LHCN-M2 (cell line): ENCODE results near the gene CAMKMT. TPM values are rescaled to one million over a fixed set of nuclear protein-coding genes. Genes with fewer than 3 reads are reported as not detected.
A peak's percentile ranks its signal among the peaks of the same experiment; 100 is the strongest.

Experiments
- DNase-seq: peaks from one replicate; pipeline ENCODE4 v3.0.0-alpha.2; 2012; ENCODE audit warnings: low read depth
- total RNA-seq: library from RNA; depleted of rRNA; stranded (reverse); fragments of >200 nt; gene quantifications from 2 replicates; pipeline ENCODE4 v1.2.3, GENCODE V29; 2014

The CAMKMT gene
- total RNA-seq, 1 experiment from 2014 or later = 10.1 TPM

DNA sequence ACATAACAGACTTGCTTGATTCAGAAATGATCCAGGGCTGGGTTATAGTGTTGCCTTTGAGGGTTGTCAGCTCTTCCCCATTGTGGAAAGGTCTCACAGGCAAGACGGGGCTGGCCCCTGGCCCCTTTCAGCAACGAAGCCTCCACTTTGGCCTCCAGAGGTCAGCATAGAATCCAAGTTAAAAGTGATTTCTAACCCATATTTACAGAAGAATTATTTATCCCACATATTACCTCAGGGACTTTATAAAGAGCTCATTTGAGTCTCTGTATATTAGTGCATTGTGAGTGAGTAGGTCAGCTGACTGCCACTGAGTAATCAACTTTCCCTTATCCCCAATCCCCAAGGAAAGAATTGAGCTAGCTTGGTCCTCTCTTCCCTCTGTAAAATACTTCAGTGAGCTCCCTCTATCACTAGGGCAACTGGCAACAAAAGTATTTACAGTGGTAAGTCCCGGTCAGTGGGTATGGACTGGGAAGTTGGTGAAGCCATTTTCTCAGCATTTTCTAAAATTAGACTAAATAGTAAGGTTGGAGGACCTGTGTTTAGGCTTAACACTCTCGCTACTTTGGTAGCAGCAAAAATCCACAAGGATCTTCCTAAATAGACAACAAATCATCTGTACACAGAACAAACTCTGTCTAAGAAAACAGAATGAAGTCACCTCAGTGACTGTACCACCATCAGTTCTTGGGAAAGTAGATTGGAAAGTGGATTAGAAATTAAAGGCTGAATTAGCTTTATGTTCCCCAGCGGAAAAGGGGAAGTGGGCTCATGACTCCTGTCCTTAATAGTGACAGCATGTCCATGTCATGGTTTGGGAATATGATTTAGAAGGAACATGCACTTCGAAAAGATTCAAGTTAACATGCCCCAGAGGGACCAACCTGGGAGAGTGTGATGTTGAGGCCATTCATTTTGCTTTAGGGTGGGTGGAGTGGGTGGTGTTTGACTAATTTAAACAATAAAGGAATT lies 408.8 kb downstream of the CAMKMT start:
- DNase-seq = peak; percentile 5

DNA sequence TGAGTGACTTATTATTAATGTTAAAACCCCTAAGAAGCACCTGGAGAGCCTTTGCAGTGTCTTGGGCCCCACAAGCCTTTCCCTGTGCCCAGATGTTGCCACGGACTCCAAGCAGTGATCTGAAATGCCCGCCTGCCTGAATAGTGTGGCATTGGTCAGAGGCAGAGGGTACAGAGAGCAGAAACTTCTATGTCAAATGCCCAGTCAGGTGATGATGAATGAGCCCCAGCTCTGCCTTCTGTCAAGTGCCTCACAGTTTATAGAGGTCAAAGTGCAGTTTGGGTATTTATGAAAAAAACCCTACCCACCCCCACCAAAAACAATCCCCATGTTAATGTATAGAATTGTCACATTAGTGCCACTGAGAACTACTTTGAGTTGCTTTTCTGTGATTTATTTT lies 409.8 kb downstream of the CAMKMT start:
- no peak for DNase-seq

DNA sequence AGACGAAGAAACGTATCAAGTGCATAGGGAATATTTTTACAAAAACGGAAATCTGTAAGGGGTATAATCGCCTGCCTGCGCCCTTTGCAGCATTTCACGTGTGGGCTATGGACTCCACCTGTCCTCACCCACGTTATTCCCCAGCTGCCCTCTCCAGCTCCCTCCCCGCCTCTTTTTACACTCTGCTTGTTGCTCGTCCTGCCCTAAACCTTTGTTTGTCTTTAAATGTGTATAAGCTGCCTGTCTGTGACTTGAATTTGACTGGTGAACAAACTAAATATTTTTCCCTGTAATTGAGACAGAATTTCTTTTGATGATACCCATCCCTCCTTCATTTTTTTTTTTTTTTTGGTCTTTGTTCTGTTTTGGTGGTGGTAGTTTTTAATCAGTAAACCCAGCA lies 410.4 kb downstream of the CAMKMT start:
- DNase-seq = no peak

DNA sequence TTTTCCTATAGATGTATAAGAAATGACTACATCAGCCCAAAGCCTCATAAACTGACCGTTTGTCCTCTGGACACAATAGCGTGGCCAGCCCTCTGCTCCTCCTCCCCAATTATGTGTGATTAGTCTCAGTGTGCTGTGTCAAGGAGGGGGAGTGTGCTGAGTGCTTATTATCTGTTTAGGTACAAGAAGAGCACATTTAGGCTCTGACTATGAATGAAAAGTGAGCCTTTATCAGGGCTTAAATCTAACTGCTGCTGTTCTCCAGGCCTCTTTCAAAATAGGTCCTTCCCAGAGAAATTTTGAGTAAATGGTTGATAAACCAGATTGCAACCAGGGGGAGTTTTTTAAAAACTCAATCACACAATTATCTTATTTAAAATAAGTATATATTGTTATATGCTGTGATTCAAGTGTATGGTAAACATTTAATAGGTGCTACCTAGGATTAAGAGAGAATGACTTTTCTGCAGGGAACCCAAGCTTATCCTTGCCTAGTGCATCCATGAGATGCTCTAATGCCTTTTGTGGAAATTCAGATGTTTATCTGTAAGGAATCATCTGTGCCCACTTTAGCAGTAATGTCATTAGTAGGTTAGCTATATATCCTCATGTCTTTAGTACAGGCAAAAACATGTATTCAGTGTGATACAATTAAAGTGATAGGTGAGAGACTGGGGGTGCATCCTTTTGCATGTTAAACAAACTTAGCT lies 411.1 kb downstream of the CAMKMT start:
- no peak for DNase-seq

DNA sequence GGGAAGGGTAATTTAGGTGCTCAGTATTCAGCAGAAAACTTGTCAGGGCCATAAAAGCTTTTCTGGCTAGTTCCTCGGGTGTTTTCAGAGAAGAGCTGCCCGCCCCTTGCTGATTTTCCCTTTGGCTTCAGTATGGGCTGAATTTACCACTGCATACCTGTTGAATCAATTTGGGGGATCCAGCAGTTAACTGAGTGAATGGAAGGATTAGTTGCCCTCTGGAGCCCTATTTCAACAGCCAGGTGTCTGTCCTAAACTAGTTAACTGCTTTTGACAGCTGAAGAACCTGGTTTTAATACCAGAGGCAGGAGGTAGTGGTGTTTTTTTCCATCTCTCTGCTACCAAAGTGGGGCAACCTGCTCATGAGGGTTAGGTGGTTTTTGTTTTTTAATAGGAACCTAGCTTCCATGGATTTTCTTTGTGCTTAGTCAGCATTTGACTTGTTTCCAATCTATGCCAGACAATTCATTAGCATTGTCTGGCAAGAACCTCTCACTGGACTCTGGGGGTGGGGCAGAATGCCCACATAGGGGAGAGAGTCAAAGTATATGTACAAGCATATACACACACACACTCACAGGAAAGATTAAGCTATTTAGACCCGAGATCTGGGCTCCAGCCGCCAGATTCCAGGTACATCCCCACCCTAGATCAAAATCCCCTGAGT lies 413.2 kb downstream of the CAMKMT start:
- DNase-seq = no peak

DNA sequence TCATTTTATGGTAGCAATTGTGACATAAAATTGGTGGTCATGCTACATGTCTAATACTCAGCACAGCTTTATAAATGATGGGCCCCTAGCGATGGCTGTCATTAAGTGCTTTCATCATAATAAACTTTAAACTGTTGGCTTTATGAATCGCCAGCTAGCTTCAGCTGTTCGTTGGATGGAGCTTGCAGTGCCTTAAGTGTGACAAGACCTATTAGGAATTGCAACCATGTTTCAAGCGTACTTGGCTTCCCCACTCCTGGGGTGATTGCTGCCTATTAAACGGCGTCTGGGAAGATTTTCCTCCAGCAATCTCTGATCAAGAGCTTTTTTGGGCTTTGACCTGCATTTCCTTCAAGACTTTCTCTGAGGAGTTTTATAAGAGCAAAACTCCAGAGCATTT lies 415.3 kb downstream of the CAMKMT start:
- DNase-seq = peak; percentile 5

DNA sequence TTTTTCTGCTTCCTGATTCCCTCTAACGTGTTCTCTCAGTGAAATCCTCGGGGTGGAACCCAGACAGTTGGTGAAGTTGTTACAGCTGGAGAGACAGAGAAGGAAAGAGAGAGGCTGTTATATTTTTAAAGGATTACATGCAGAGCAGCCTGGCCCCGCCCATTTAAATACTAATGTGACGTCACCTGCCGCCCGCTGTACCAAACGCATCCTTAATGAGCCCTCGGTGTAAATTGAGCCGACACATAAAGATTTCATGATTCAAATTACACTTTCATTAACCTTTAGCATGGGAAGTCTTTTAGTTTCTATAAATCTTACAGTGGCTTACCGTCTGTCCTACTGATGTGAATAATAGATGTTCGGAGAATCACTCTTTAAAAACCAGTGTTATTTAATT lies 415.8 kb downstream of the CAMKMT start:
- DNase-seq = peak; percentile 11

DNA sequence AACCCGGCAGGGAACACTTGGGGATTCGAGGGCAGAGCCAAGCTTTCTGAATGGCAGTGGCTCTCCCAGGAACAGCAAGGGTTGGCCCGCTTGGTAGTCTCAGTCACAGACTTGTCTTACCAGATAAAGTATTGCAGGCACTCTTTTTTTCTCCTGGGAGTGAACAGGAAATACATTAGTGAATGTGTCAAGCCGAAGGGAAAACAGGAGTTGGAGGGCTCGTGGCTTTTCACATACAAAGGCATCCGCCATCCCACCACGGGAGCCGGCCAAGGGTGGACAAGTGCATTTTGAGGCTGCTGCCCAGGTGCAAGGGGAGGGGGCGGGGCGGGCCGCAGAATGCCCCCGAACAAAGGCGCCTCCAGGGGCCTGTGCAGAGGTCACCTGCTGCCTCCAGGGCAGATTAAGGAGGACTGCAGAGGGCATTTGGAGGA lies 416.5 kb downstream of the CAMKMT start:
- DNase-seq = no peak

DNA sequence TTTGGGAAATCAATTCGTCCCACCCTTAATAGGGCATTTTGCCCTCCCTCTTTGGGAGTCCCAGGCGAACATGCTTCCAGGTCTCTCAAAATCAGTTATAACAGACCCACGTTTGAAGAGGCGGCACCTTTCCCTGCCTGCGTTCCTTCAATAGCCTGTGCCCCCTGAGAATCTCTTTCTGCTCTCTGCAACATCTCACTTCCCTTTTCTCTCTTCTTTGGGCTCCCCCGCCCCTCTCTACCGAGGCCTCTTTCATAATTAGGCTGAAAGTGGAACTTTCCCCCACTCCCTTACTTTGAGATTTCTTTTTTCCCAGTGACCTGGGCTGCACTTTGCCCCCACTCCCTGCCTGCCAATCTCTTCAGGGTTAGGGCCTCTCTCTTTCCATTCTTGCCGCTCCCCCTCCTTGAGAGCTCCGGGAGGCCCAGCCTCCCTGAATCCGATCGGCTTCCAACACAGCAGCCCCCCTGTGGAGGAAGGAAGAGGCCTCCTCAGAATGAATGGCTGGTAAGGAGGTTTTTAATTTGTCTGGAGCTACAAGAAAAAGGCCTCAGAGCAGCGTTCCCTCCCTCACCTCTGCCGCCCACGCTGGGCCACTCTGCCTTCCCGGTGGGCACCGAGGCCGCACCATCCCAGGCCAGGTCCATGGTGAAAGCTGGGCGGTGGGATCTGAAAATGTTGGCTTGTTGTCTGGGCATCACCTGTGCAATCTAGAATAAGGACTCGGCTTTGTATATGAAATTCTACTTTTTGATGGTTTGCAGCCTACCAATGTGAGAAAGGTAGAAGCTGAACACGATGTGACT lies 417.1 kb downstream of the CAMKMT start:
- no peak for DNase-seq

DNA sequence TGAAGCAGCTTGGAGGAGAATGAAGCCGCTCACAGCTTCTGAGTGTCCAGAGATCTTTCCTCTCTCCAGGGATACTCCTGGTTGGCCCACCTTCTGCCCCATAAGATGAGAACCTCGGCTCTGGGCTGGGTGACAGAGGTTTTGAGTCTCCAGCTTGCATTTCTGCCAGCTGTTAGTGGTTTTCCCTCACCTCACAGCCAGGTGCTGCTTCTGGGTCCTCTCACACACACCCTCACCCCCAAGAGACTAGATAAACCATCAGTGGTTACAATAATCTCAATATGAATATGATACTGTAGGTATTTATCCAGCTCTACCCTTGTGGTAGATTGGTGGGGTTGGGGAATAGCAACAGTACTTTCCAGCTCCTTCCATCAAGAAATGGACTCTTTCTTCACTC lies 418.0 kb downstream of the CAMKMT start:
- DNase-seq = no peak

DNA sequence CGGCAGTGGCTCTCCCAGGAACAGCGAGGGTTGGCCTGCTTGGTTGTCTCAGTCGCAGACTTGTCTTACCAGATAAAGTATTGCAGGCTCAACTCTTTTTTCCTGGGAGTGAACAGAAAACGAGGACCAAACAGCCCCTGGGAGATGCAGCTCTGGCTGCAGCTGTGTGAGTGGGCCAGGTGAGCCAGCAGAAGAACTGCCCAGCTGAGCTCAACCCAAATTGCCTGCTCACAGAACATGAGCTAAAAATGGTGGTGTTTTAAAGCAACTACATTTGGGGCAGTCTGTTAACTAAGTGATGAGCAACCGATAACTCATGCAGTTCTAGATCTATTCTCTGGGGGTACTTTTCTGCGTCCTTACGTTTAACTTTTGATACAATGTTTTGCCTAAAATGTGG lies 418.7 kb downstream of the CAMKMT start:
- no peak for DNase-seq

DNA sequence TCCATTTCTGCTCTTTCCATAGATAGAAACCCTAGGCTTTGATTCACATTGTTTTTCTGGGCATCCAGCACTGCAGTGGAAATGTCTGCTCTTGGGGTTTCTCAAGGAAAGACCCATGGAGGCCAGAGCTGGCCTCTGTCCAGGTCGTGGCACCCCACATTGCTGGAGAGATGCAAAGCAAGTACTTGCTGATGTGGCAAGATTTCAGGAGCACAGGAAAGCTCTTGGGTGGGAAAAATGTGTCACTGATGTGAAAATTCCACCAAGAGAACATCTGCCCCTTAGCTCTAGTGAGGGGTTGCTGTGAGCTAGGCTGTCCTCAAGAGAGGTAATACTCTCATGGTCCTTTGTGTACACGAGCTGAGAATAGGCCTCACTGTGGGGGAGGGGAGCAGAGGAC lies 423.7 kb downstream of the CAMKMT start:
- DNase-seq = no peak

DNA sequence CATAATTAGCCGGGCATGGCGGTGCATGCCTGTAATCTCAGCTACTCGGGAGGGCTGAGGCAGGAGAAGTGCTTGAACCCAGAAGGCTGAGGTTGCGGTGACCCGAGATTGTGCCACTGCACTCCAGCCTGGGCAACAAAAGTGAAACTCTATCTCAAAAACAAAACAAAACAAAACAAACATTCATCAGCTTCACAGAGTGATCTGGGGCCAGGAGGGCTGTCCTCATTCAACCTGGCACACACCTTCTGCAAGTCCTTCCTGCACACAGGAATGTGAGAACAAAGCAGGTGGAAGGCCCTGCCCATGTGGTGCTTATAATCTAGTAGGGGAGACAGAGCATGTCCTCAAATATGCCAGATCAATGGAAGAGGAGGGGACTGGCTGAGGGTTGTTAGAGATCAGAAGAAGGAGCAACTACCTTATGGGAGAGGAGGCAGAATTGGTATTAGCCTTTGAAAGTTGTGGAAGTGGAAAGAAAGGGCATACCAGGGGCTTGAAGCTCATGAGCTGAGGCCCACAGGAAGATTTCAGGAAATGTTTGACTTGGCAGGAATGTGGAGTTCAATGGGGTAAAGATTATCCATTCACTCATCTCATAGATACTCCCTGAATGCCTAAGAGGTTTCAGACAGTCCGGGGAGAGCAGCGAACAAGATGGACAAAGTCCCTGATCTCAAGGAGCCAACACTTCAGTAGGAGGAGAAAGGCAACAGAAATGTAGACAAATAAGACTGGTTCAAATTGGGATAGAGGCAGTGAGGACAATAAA lies 424.5 kb downstream of the CAMKMT start:
- DNase-seq = no peak

DNA sequence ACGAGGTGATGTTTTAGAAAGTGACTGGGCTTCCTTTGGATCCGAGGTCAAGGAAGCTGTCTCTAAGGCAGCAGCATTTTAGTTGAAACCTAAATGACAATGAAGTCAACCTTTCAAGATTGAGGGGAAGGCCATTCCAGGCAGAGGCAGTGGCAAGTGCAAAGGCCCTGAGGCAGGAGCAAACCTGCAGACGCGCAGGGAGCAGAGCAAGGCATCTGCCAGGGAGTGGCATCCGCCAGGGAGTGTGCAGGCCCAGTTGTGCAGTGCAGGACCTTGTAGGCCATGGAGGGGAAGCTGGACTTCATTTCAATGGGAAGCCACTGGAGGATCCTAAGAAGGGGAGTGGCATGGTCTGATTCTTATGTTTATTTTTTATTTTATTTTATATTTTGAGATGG lies 425.1 kb downstream of the CAMKMT start:
- no peak for DNase-seq

DNA sequence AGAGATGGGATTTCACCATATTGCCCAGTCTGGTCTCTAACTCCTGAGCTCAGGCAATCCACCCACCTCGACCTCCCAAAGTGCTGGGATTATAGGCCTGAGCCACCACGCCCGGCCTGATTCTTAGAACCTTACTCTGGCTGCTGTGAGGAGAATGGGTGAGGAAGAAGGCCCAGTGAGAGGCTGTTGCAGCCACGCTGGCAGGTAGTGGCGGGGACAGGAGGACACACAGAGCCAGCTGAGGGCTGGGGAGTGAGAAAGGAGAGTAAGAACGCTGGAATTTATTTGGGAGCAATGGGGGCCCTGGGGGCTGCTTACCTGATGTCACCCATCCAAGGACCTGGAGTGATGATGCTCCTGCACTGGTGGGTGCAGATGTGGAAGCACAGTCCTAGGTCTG lies 425.9 kb downstream of the CAMKMT start:
- no peak for DNase-seq

DNA sequence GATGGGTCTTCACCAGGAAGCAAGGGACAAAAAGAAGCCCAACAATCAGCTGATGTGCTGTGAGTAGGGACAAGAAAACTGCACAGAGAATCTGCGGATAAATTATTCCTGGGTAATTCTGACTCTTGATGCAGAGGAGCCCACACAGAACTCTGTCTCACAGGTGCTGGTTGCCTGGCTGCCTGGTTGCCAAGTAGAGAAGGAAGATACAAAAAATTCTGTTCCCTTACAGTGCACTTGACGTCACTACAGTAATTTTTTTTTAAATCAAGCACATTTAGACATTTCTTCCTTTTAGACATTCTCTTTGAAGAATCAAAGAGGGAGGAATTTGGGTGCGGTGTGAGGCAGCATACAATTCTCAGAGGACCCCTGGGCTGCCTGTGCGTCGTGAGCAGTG lies 427.7 kb downstream of the CAMKMT start:
- DNase-seq = no peak

DNA sequence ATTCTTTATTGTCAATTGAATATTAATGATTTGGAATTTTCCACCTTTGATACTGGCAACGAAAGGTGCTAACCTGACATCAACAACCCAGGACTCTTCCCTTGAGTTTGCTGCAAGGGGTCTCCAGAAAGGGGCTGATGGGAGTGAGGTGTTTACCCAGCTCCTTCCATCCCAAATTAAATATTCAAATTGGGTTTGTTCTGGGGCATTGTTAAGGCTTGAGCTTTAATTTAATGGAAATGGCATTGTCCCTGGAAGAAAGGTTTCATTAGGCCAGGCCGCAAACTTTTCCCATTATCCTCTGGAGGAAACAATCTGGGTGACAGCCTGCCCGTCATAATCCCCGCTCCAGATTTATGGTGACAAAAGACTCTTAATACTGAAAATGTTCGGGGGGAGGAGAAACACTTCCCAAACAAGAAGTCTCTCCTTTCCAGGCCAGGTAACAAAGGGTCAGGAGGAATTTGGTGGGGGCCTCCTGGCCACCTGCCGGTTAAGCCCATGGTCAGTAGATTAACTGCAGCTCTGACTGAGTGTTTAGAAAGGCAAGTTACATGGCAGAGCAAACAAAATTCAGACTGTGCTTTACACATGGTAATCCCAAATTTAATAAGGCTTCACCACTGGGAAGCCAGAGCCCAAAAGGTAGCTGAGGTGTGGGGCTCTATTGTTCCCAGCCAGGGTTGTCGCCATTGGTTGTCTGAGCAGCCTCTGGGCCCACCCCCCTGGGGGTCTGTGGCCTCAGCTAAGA lies 428.4 kb downstream of the CAMKMT start:
- DNase-seq = no peak

DNA sequence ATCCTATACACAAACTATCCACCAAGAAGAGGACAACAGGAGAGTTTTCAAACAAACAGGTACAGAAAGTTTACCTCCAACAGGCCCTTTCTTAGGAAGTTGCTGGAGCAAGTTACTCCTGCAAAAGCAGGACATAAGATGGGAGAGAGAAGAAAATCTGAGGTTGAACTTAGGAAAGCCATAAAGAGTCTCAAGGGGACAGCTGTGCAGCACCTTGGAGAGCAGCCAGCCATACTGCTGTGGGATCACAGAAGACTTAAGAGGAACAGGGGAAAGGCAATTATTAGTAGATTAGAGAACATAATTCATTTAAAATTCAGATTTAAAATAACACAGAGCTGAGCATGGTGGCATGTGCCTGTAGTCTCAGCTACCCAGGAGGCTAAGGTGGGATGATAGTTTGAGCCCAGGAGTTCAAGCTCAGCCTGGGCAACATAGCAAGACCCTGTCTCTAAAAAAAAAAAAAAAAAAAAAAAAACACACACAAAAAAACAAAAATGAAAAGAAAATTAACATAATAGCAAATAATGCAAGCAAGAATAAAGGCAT lies 431.6 kb downstream of the CAMKMT start:
- DNase-seq = peak; percentile 48

DNA sequence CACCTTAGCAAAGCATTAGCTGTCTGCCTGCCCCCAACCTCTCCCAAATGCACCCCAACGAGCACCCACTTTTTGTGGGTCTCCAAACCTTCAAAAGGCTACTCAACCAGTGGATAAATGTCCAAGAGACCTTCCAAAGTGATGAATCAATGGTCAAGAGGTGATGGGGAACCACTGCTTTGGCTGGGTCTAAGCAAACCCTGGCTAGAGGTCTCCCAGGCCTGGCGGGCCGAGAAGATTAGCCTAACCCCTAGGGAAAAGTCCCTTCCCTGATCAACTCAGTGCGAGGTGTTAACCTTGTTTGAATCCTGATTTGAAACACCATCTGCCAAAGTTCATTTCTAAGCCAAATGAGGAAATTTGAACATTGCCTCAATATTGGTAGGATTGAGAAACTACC lies 435.0 kb downstream of the CAMKMT start:
- DNase-seq = no peak
